Keratinocyte (primary cell): ENCODE measurements around the gene GALNT14. TPM values are rescaled to one million over a fixed set of nuclear protein-coding genes. Genes with fewer than 3 reads are reported as not detected.

ENCODE experiments used
- DNase-seq: peaks from one replicate; pipeline ENCODE4 v3.0.0-alpha.2; 2011; ENCODE audit warnings: low read depth, missing footprints, low spot score
- FAIRE-seq: peaks from 2 replicates; lab custom pipeline; 2011; peaks lifted over from hg19 to GRCh38; lab: Jason Lieb, UNC
- H2AFZ ChIP-seq: 2 replicates; pipeline ENCODE4 v1.6.0; 2012; ENCODE audit warnings: low read length, control low read depth, inconsistent platforms; ENCODE audit not compliant: control insufficient read depth
- H3K27ac ChIP-seq: 2 replicates; pipeline ENCODE4 v1.5.1; 2011; ENCODE audit warnings: low read length; ENCODE audit not compliant: control insufficient read depth, insufficient read depth
- H3K27me3 ChIP-seq: 3 replicates; pipeline ENCODE4 v1.6.0; 2011; ENCODE audit warnings: low read length; ENCODE audit not compliant: control insufficient read depth, insufficient read depth; ENCODE audit errors: extremely low read depth
- H3K36me3 ChIP-seq, 2 experiments: 2 replicates in 1 of 2; 3 replicates in 1 of 2; pipeline ENCODE4 v1.5.1; 2011; ENCODE audit warnings: low read length in 2 of 2, mild to moderate bottlenecking in 1 of 2; ENCODE audit not compliant: control insufficient read depth in 2 of 2, insufficient read depth in 2 of 2; ENCODE audit errors: extremely low read depth in 1 of 2
- H3K4me1 ChIP-seq: 3 replicates; pipeline ENCODE4 v1.5.1; 2011; ENCODE audit warnings: low read length; ENCODE audit not compliant: control insufficient read depth, insufficient read depth; ENCODE audit errors: extremely low read depth
- H3K4me2 ChIP-seq: 3 replicates; pipeline ENCODE4 v1.6.0; 2011; ENCODE audit warnings: low read depth, low read length; ENCODE audit not compliant: control insufficient read depth, insufficient read depth; ENCODE audit errors: extremely low read depth
- H3K4me3 ChIP-seq, 3 experiments: fragments of 200-600 bp in 1 of 3; sonication (generic) in 1 of 3; 2 replicates in 2 of 3; 3 replicates in 1 of 3; pipeline ENCODE4 v1.5.1; 2011 to 2016; ENCODE audit warnings: low read length in 3 of 3, mild to moderate bottlenecking in 3 of 3, control low read depth in 2 of 3, inconsistent platforms in 1 of 3, low read depth in 1 of 3, mixed read lengths in 1 of 3, mixed run types in 1 of 3, moderate library complexity in 1 of 3; ENCODE audit not compliant: control insufficient read depth in 2 of 3, insufficient read depth in 2 of 3; ENCODE audit errors: extremely low read depth in 1 of 3
- H3K79me2 ChIP-seq: 2 replicates; pipeline ENCODE4 v1.6.0; 2012; ENCODE audit warnings: low read length; ENCODE audit not compliant: control insufficient read depth, insufficient read depth
- H3K9ac ChIP-seq: 3 replicates; pipeline ENCODE4 v1.6.0; 2011; ENCODE audit warnings: low read length; ENCODE audit not compliant: control insufficient read depth, insufficient read depth; ENCODE audit errors: extremely low read depth
- H3K9me1 ChIP-seq: 3 replicates; pipeline ENCODE4 v1.6.0; 2011; ENCODE audit warnings: low read length; ENCODE audit not compliant: control insufficient read depth, insufficient read depth; ENCODE audit errors: extremely low read depth
- H3K9me3 ChIP-seq: 2 replicates; pipeline ENCODE4 v1.5.1; 2012; ENCODE audit warnings: low read depth, low read length; ENCODE audit not compliant: control insufficient read depth
- H4K20me1 ChIP-seq: 3 replicates; pipeline ENCODE4 v1.6.0; 2011; ENCODE audit warnings: low read length; ENCODE audit not compliant: control insufficient read depth, insufficient read depth; ENCODE audit errors: extremely low read depth
- CTCF ChIP-seq, 3 experiments: IDR thresholded peaks in 1 of 3; conservative IDR thresholded peaks in 1 of 3; optimal IDR thresholded peaks in 1 of 3; 2 replicates in 2 of 3; 3 replicates in 1 of 3; pipeline versions ENCODE3 to v1.5.1; 2011; ENCODE audit warnings: low read length in 3 of 3, mild to moderate bottlenecking in 3 of 3, moderate library complexity in 2 of 3, control low read depth in 1 of 3, inconsistent platforms in 1 of 3; ENCODE audit not compliant: insufficient read depth in 2 of 3; ENCODE audit errors: extremely low read depth in 1 of 3
- EZH2 ChIP-seq: IDR thresholded peaks from one replicate; pipeline ENCODE4 v1.6.1; 2012; ENCODE audit warnings: inconsistent platforms, mild to moderate bottlenecking, low read length, moderate library complexity
- dilution Hi-C: fragments of 300-500 bp; cut with MboI; formaldehyde crosslinking; loops from one replicate; pipeline ENCODE4 v1.7.0; 2020; ENCODE audit warnings: low sequenced_read_pairs; ENCODE audit not compliant: extremely low pct_ligation_motif_present
- polyA plus RNA-seq, 5 experiments: library from polyadenylated mRNA; depleted of rRNA in 3 of 5; stranded (reverse) in 3 of 5; stranded (forward) in 1 of 5; unstranded in 1 of 5; fragments of >200 nt; gene quantifications; 1 replicate in 1 of 5; 2 replicates in 3 of 5; 3 replicates in 1 of 5; pipeline versions ENCODE4 v1.2.1 to v1.2.3, GENCODE V29; 2011 to 2012; ENCODE audit warnings: missing spikeins in 2 of 5, low read depth in 1 of 5, low replicate concordance in 1 of 5

Gene GALNT14
- polyA plus RNA-seq, 1 donor (not counting 4 experiments of a cell fraction or from before 2014, with no cell fraction given) = 27.4 TPM

- dilution Hi-C loops = no loop called here
- Histone ChIP-seq H3K4me2 (no peak overlapping the region), H3K36me3 (no peaks in the 10 kb centered on the region), H3K27me3 (no peaks in the 10 kb centered on the region), H3K4me3 (no peak overlapping the region), H4K20me1 (no peaks in the 10 kb centered on the region), H3K9me3 (no peaks in the 10 kb centered on the region), H3K79me2 (peaks cover 2% of the 10 kb centered on the region), H3K9me1 (no peaks in the 10 kb centered on the region), H3K4me1 (peaks cover 3% of the 10 kb centered on the region), H3K27ac (no peak overlapping the region), H3K9ac (no peak overlapping the region), H2AFZ (no peak overlapping the region)
- TF ChIP-seq CTCF (optimal IDR thresholded peaks at IDR 0.05 in 1 of 3, IDR thresholded peaks at IDR 0.05 in 1 of 3, conservative IDR thresholded peaks at IDR 0.05 in 1 of 3; ENCODE audit: extremely low read depth in 1 of 3, insufficient read depth in 2 of 3, low read length in 3 of 3) (no peak), EZH2 (no peak)
- DNase-seq (no peak), FAIRE-seq (no peak)
These were observed 3.3 kb upstream of the GALNT14 start for GRCh38 chr2:31141443-31142085.

- H3K27ac ChIP-seq = no peak overlapping the region
- peaks cover 10% of the 10 kb centered on the region for H3K4me1 ChIP-seq
- no peaks in the 10 kb centered on the region for H3K9me3 ChIP-seq
- H3K79me2 ChIP-seq = peaks cover 9% of the 10 kb centered on the region
- no peaks in the 10 kb centered on the region for H3K27me3 ChIP-seq
- H3K36me3 ChIP-seq = no peaks in the 10 kb centered on the region
- TF ChIP-seq CTCF (optimal IDR thresholded peaks at IDR 0.05 in 1 of 3, IDR thresholded peaks at IDR 0.05 in 1 of 3, conservative IDR thresholded peaks at IDR 0.05 in 1 of 3; ENCODE audit: extremely low read depth in 1 of 3, insufficient read depth in 2 of 3, low read length in 3 of 3) = no peak
- TF ChIP-seq EZH2 = no peak
- H4K20me1 ChIP-seq = no peaks in the 10 kb centered on the region
- FAIRE-seq (no peak), DNase-seq (no peak)
- no peak overlapping the region for H3K4me3 ChIP-seq
- no peak overlapping the region for H3K4me2 ChIP-seq
- H3K9me1 ChIP-seq = no peaks in the 10 kb centered on the region
- no peak overlapping the region for H2AFZ ChIP-seq
- no peak overlapping the region for H3K9ac ChIP-seq
- dilution Hi-C loops = no loop called here
These were observed 1.9 kb upstream of the GALNT14 start for GRCh38 chr2:31140151-31140550.
